T1000 (cell line): ENCODE measurements around the gene CCL1.

Experiments used
- DNase-seq: peaks from one replicate; lab custom pipeline; 2025; ENCODE audit warnings: mixed read lengths; lab: John Stamatoyannopoulos, UW

CCL1 gene, protein sequence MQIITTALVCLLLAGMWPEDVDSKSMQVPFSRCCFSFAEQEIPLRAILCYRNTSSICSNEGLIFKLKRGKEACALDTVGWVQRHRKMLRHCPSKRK

GRCh38 chr17:34363183-34363661 is at the start of gene CCL1:
CCL1 (minus strand) TSS chr17:34363233; CDS start chr17:34363161, 72 bp downstream.
- no peak for DNase-seq

DNA sequence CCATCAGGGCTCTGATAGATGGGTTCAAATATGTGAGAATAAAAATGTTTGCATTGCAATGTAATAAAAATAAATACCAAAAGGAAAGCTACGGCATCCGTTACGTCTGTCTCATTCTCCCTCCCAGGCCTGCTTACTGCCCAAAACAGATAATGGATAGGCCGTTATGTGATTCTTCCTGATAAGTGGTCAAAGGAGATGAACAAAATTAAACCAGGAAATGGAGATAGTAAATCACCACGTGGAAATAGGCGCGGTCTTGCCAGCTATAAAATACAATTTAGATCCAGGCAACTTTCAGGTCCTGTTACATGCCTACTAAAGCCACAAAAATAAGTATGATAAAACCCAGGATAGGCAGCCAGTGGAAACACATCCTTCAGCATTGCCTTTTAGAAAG is 49.5 kb upstream of the CCL1 start:
- DNase-seq = no peak

DNA sequence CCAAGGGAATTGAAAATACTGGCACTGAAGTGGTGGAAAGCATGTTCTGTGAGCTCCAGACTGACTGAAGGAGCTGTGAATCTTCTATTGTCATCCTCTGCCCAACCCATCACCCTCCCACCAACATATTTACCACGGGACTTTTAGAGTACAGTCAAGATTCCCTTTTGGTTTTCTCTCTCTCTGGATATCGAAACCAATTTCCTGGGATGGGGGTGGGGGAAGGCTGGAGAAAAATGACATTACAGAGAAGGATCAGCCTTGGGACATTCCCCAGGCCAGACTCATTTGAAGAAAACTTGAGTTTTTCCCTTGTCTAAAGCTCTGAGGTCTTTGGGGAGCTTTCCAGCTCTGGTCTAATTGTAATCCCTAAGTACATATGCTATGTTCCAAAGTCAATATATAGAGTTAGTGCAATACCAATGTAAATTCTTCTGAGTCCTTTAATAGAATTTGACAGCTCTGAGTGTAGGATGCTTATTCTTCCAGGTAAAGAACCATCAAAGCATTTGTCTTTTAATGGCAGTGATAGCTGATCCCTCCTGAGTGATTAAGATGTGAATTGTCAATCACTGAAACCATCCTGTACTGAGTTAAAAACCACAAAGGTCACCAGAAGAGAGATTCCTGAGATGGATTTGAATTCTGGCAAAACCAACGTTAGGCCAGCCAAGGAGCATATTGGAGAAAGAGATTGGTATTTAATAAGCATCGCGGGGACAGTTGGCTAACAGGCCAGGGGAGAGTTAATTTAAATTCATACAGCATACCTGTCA is 48.8 kb upstream of the CCL1 start:
- no peak for DNase-seq

- DNase-seq = no peak
Measured at GRCh38 chr17:34409352-34409751, 46.3 kb upstream of the CCL1 start.

- DNase-seq = no peak
Measured at GRCh38 chr17:34408439-34408838, 45.4 kb upstream of the CCL1 start.

DNA sequence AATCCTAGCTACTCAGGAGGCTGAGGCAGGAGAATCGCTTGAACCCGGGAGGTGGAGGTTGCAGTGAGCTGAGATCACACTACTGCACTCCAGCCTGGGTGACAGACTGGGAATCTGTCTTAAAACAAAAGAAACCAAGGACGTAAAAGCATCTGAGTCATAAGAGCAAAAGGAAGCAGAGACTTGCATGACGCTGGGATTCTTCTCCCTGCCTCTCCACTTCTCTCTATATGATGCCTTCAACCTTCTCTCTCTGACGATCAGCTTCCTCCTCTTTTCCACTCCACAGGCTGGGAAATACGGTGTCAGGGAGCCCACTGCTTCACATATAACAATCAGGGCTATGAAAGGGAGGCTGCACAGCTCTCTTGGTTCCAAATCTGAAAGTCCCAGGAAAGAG is 43.2 kb upstream of the CCL1 start:
- no peak for DNase-seq

DNA sequence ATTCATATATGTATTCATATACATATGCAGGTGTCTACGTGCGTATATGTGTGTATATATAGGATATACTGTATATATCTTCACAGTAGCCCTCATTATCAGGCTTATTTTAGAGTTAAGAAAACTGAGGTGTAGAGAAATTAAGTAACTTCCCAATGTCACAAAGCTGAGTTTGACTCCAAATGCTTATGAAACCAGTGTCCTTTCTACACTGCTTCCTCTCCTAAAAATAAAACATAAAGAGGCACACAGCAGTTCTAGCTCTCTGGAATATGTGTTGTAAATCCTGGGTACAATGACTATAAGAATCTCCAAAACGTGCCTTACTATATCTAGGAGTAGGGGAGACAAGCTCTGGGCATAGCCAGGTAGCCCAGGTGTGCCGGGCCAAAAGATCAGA is 40.0 kb upstream of the CCL1 start:
- DNase-seq = no peak

- DNase-seq = no peak
Measured at GRCh38 chr17:34401165-34401564, 38.1 kb upstream of the CCL1 start.

DNA sequence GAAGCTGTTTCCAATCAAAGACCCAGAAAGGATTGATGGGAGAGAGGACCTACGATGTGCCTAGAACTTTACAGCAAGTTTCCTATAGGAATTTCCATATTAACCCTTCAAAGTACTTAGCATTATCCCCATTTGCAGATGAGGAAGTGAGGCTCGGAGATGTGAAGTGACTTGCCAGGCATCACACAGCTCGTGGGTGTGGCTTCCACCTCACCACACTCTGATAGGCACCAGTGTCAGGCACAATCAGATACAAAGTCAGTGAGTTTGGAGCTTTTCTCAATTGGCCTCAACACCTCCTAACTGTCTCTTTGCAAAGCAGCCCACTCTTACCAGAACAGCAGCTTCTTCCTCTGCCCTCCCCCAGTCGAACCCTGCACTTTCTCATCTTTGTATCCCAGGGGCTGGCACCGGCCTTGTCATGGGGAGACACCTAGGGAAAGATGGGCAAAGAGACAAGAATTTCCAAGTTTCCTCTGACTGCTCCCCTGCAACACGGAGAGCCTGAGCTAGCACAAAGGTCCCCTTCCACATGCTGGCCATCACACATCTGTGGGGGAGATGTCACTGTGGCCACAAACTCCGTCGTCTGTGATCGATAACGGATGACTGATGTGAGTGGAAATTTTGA is 37.4 kb upstream of the CCL1 start:
- DNase-seq = no peak

DNA sequence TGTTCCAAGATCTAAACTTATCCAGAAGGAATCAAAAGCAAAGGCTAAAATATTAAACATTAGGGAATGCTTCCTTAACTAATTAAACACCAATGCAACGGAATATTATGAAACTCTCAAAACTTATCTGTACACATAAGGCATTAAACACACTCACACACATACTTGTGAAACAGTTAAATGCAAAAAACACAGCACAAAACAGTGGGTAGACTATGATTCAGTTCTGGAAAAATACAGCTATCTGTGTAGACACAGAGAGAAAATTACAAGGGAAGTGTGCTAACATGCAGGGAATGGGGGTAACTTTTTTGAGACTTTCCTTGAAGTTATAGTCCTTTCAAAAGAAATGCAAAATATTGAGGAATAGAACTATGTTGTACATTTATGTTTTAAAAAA is 36.7 kb upstream of the CCL1 start:
- no peak for DNase-seq

DNA sequence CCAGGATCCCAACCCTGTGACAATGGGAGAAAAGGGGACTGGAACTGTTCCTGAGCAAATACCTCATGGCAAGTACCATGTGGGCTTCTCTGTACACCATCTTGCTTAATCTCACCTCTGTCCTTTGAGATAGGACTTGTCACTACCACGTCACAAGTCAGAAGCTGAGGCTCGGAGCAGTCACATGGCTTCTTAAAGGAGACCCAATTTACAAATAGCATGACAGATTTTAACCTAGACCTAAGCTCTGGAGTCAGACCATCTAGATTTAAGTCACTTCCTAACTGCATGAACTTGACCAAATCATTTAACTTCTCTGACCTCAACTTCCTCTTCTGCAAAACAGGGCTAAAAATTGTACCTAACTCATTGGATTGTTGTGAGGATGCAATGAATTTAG is 36.0 kb upstream of the CCL1 start:
- DNase-seq = no peak

GRCh38 chr17:34397265-34397664 is 34.2 kb upstream of the CCL1 start:
- DNase-seq = no peak

DNA sequence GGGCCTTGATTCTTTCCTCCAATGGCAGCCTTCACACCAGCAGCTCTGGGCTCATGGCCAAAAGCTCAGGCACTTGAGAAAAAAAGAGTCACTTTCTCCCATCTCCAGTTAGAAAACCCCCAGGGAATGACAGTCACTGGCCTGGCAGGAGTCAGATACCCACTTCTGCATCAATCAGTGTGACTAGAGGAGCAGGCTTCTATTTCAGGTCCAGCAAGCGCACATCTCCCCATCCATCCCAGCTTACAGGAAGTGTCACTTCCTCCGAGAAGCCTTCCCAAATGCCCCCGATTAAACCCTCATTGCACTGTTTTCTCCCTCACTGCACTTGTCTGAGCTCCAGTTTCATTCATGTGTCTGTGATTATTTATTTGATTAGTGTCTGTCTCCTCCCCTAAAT is 30.4 kb upstream of the CCL1 start:
- DNase-seq = no peak

- DNase-seq = no peak
Measured at GRCh38 chr17:34391241-34391640, 28.2 kb upstream of the CCL1 start.

DNA sequence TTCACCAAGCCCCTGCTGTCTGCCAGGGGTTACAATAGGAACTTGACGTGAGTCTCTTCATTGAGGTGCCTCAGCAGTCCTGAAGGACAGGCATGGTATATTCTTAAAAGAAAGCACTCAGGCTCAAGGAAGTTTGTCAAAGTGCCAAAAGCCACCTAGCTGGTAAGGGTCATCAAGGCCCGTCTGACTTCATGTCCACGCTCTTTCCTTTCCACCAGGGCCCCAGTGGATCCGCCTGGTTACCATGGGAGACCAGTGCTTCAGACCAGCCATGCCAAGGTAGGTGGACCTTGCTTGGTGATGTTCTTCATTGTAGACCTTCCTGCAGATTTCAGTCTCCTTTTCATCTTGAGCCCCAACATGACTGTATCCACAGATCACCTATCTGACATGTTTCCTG is 27.6 kb upstream of the CCL1 start:
- no peak for DNase-seq

GRCh38 chr17:34389126-34389750 is 26.2 kb upstream of the CCL1 start:
- DNase-seq = no peak

GRCh38 chr17:34387566-34387965 is 24.5 kb upstream of the CCL1 start:
- no peak for DNase-seq

- DNase-seq = no peak
Measured at GRCh38 chr17:34386697-34387550, 23.9 kb upstream of the CCL1 start.

- DNase-seq = no peak
Measured at GRCh38 chr17:34386343-34386696, 23.3 kb upstream of the CCL1 start.

DNA sequence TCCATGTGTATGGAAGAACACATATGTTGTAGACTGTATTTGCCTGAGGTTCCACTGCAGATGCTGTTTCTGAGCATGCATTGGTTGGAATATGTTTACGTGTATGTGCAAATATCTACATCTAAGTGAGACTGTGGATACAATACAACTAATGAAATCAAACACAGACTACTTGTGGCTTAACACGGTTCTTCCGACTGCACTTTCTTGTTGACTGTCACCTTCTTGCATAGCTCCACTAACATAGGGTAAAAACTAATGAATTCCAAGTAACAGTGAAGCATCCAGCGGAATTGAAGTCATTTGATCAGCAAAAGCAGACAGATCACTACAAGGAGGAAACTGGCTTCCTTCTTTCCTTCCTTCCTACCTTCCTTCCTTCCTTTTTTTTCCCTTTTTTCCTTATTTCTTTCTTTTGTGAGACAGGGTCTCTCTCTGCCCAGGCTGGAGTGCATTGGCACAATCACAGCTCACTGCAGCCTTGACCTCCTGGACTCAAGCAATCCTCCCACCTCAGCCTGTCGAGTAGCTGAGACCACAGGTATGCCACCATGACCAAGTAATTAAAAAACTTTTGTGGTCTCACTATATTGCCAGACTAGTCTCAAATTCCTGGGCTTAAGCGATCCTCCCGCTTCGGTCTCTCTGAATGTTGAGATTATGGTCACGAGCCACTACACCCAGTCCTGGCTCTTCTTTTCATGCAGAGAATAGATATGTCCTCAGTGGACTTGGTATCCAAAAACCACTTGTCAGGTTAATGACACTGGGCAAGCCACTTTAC is 22.0 kb upstream of the CCL1 start:
- DNase-seq = no peak

DNA sequence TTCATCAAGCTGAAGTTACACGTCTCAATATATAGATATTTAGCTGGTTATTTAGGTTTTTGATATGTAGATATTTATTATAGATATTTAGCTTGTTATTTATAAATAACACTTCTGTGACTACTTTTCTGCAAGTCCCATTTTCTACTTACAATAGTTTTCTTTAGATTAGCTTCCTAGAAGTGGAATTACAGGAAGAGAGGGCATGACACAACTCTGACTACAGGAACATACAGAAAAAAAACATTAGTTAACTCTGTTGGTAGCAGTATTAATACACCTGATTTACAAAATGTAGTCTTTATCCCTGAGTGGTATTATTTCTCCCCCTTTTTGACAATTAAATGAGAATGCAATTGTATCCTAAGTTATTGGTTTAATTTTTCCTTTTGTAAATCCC is 21.2 kb upstream of the CCL1 start:
- DNase-seq = no peak
